C4-2B (cell line): ENCODE results near the gene DNAH14.
A peak's percentile ranks its signal among the peaks of the same experiment; 100 is the strongest.

Source experiments
- ZFX ChIP-seq: fragments of 450-650 bp; IDR thresholded peaks from 2 replicates; pipeline ENCODE4 v1.6.1; 2017
- TF ChIP-seq, protein P1 (sequence below): fragments of 450-650 bp; conservative IDR thresholded peaks from 2 replicates; pipeline ENCODE4 v1.5.1; 2017; ENCODE audit warnings: mild to moderate bottlenecking

DNA sequence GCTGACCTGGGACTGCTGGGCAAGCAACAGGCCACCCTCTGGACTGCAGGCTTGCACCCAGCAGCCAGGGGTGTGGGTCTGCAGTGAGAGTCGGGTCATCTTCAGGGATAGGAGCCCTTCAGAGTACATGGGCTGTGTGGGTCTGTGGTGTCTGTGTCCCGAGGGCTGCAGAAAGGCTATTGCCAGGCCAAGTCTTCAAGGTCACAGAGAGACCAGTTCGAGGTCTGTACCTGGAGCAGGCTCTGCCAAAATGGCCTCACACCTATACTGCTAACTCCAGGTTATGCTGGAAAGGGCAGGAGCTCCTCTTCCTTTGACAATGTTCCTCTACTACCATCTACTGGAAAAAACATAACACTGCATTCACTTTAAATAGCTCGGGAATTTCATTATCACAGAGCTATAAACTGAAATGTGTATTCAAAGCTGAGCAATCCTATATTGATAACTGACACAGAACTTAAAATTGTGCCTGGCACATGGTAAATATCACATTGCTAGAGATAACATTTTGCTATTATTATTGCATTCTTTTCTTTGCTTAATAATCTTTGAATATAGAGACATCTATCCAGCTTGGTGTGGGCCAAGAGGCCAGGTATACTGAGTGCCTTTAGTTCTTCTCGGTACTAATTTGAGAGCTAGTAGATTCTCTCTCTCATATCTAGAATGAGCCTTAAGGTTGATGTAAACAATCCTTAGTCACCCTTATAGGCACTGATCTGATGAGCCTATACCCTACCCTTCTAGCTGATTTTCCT is 6.9 kb upstream of the DNAH14 start:
- TF ChIP-seq, protein P1, sequence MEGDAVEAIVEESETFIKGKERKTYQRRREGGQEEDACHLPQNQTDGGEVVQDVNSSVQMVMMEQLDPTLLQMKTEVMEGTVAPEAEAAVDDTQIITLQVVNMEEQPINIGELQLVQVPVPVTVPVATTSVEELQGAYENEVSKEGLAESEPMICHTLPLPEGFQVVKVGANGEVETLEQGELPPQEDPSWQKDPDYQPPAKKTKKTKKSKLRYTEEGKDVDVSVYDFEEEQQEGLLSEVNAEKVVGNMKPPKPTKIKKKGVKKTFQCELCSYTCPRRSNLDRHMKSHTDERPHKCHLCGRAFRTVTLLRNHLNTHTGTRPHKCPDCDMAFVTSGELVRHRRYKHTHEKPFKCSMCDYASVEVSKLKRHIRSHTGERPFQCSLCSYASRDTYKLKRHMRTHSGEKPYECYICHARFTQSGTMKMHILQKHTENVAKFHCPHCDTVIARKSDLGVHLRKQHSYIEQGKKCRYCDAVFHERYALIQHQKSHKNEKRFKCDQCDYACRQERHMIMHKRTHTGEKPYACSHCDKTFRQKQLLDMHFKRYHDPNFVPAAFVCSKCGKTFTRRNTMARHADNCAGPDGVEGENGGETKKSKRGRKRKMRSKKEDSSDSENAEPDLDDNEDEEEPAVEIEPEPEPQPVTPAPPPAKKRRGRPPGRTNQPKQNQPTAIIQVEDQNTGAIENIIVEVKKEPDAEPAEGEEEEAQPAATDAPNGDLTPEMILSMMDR = peak; percentile 86
- TF ChIP-seq ZFX = no peak
